ENCODE data around the gene TOM1.

DNA sequence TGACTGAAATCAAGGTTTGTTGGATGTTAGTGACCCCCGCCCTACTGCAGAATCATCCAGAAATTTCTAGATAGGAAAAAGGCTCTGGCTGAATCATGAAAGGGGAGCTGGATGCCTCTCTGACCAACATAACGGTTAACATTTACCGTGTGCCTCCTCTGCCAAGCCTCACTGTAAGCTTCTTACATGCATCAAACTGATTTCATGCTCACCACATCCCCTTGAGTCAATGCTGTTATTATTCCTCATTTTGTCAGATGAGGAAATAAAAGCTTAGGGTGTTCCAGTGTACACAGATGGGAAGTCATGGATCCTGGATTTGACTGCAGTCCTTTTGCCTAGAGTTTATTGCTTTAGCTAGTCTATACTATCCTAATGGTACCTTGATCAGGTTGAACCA, 75.3 kb downstream of the TOM1 start:
- TF ChIP-seq EZH2 (IDR thresholded peaks at IDR 0.05; ENCODE audit: borderline replicate concordance, control insufficient read depth, low read depth, low read length), result no peak
- no peak for TF ChIP-seq SIN3A (IDR thresholded peaks at IDR 0.05; ENCODE audit: low read depth, low read length)
- TF ChIP-seq, protein P1, sequence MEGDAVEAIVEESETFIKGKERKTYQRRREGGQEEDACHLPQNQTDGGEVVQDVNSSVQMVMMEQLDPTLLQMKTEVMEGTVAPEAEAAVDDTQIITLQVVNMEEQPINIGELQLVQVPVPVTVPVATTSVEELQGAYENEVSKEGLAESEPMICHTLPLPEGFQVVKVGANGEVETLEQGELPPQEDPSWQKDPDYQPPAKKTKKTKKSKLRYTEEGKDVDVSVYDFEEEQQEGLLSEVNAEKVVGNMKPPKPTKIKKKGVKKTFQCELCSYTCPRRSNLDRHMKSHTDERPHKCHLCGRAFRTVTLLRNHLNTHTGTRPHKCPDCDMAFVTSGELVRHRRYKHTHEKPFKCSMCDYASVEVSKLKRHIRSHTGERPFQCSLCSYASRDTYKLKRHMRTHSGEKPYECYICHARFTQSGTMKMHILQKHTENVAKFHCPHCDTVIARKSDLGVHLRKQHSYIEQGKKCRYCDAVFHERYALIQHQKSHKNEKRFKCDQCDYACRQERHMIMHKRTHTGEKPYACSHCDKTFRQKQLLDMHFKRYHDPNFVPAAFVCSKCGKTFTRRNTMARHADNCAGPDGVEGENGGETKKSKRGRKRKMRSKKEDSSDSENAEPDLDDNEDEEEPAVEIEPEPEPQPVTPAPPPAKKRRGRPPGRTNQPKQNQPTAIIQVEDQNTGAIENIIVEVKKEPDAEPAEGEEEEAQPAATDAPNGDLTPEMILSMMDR (IDR thresholded peaks at IDR 0.05 in 2 of 3, conservative IDR thresholded peaks at IDR 0.05 in 1 of 3; ENCODE audit: control insufficient read depth in 2 of 3, extremely low read depth in 1 of 3, insufficient read depth in 1 of 3, low read depth in 3 of 3, low read length in 3 of 3), result no peak

Data from GM12878 (cell line).